Hepatocyte (in vitro differentiated cells): ENCODE measurements around the gene SLC10A2. TPM values are rescaled to one million over a fixed set of nuclear protein-coding genes. Genes with fewer than 3 reads are reported as not detected.

Experiments used
- DNase-seq: peaks from one replicate; pipeline ENCODE4 v3.0.0-alpha.2; 2016; ENCODE audit warnings: low spot score
- H2AFZ ChIP-seq: fragments of 200-600 bp; sonication (generic); 2 replicates; pipeline ENCODE4 v1.6.0; 2016; ENCODE audit warnings: antibody characterized with exemption, mild to moderate bottlenecking
- H3K27ac ChIP-seq: fragments of 200-600 bp; sonication (generic); 2 replicates; pipeline ENCODE4 v1.5.1; 2016; ENCODE audit warnings: mild to moderate bottlenecking
- H3K27me3 ChIP-seq: fragments of 200-600 bp; sonication (generic); 2 replicates; pipeline ENCODE4 v1.6.1; 2016
- H3K36me3 ChIP-seq: fragments of 200-600 bp; sonication (generic); replicated peaks from 2 replicates; pipeline ENCODE4 v1.5.1; 2016; ENCODE audit warnings: low read depth; ENCODE audit not compliant: insufficient read depth
- H3K4me1 ChIP-seq: fragments of 200-600 bp; sonication (generic); 2 replicates; pipeline ENCODE4 v1.5.1; 2016; ENCODE audit warnings: mild to moderate bottlenecking, moderate library complexity; ENCODE audit not compliant: insufficient read depth
- H3K4me2 ChIP-seq: fragments of 200-600 bp; sonication (generic); 2 replicates; pipeline ENCODE4 v1.6.0; 2016
- H3K4me3 ChIP-seq: fragments of 200-600 bp; sonication (generic); 2 replicates; pipeline ENCODE4 v1.5.1; 2016; ENCODE audit warnings: mild to moderate bottlenecking
- H3K79me2 ChIP-seq: fragments of 200-600 bp; sonication (generic); 2 replicates; pipeline ENCODE4 v1.6.0; 2017; ENCODE audit warnings: mild to moderate bottlenecking
- H3K9me2 ChIP-seq: fragments of 200-600 bp; sonication (generic); replicated peaks from 2 replicates; pipeline ENCODE4 v1.6.0; 2017; ENCODE audit warnings: mild to moderate bottlenecking; ENCODE audit not compliant: insufficient read depth
- H3K9me3 ChIP-seq: fragments of 200-600 bp; sonication (generic); 2 replicates; pipeline ENCODE4 v1.5.1; 2016; ENCODE audit warnings: low read depth, mild to moderate bottlenecking
- H4K20me1 ChIP-seq: fragments of 200-600 bp; sonication (generic); 2 replicates; pipeline ENCODE4 v1.6.0; 2016; ENCODE audit warnings: mild to moderate bottlenecking; ENCODE audit not compliant: insufficient read depth, poor library complexity, severe bottlenecking
- CTCF ChIP-seq: fragments of 200-600 bp; sonication (generic); IDR thresholded peaks from 2 replicates; pipeline ENCODE4 v1.5.1; 2016; ENCODE audit warnings: antibody characterized with exemption, mild to moderate bottlenecking; ENCODE audit not compliant: poor library complexity
- EZH2 ChIP-seq: fragments of 200-600 bp; sonication (generic); IDR thresholded peaks from 2 replicates; pipeline ENCODE4 v1.6.1; 2016; ENCODE audit warnings: antibody characterized with exemption, mild to moderate bottlenecking, borderline replicate concordance
- EZH2phosphoT487 ChIP-seq: fragments of 200-600 bp; sonication (generic); IDR thresholded peaks from one replicate; pipeline ENCODE4 v1.6.1; 2018; ENCODE audit warnings: antibody characterized with exemption, mild to moderate bottlenecking, low read depth, moderate library complexity; ENCODE audit not compliant: unreplicated experiment, severe bottlenecking
- WGBS: methylation state at CpG from one replicate; pipeline ENCODE4 v1.1.6; 2016; ENCODE audit warnings: low lambda C conversion rate; ENCODE audit errors: missing lambda C conversion rate; 5-methylcytosine and 5-hydroxymethylcytosine counted together
- polyA plus RNA-seq: library from polyadenylated mRNA; unstranded; fragments of >200 nt; fragmentation: Nextera tagmentation; extraction: Ambion mirVana; gene quantifications from 2 replicates; pipeline ENCODE4 v1.2.1, GENCODE V29; 2016
- total RNA-seq: library from RNA; depleted of rRNA; stranded (reverse); fragments of >200 nt; gene quantifications from 2 replicates; pipeline ENCODE4 v1.2.3, GENCODE V29; 2014

Gene SLC10A2
- total and polyA plus RNA-seq, 2 experiments from 2014 or later: 0.63 to 1.8 TPM

- H2AFZ ChIP-seq: no peak overlapping the region
- no peaks in the 10 kb centered on the region for H3K9me3 ChIP-seq
- no peaks in the 10 kb centered on the region for H3K36me3 ChIP-seq
- H3K79me2 ChIP-seq: no peaks in the 10 kb centered on the region
- H3K4me3 ChIP-seq: no peak overlapping the region
- H3K9me2 ChIP-seq: no peaks in the 10 kb centered on the region
- H3K27me3 ChIP-seq: no peaks in the 10 kb centered on the region
- TF ChIP-seq CTCF (peak; percentile 21), EZH2phosphoT487 (no peak)
- H3K27ac ChIP-seq: no peak overlapping the region
- WGBS: 71% methylated on average over 7 of the region's 7 CpGs
- H4K20me1 ChIP-seq: no peaks in the 10 kb centered on the region
- peak; percentile 48 for DNase-seq
- peaks cover 7% of the 10 kb centered on the region for H3K4me1 ChIP-seq
- H3K4me2 ChIP-seq: no peak overlapping the region
Observed at GRCh38 chr13:103067751-103068555, 1.7 kb upstream of the SLC10A2 start.

- H3K27ac ChIP-seq: no peak overlapping the region
- no peaks in the 10 kb centered on the region for H3K9me3 ChIP-seq
- no peaks in the 10 kb centered on the region for H3K79me2 ChIP-seq
Observed at GRCh38 chr13:103066781-103067345, 646 bp upstream of the SLC10A2 start.

GRCh38 chr13:103063376-103063775, 2.8 kb downstream of the SLC10A2 start:
- H2AFZ ChIP-seq: no peak overlapping the region
- over 99% methylated on average over 4 of the region's 4 CpGs for WGBS

More at GRCh38 chr13:103066781-103067345, 646 bp upstream of the SLC10A2 start:
- Histone ChIP-seq H3K27me3 (no peaks in the 10 kb centered on the region), H2AFZ (no peak overlapping the region), H3K4me3 (no peak overlapping the region), H3K4me1 (peaks cover 7% of the 10 kb centered on the region), H3K4me2 (no peak overlapping the region), H4K20me1 (no peaks in the 10 kb centered on the region), H3K36me3 (no peaks in the 10 kb centered on the region), H3K9me2 (no peaks in the 10 kb centered on the region)
- no peak for DNase-seq
- WGBS: 63% methylated on average over 3 of the region's 3 CpGs
- TF ChIP-seq EZH2phosphoT487 (no peak), CTCF (no peak), EZH2 (no peak)

More at GRCh38 chr13:103063376-103063775, 2.8 kb downstream of the SLC10A2 start:
- TF ChIP-seq CTCF (no peak), EZH2 (no peak), EZH2phosphoT487 (no peak)
- no peak for DNase-seq
- Histone ChIP-seq H3K27ac (no peak overlapping the region), H3K4me1 (peaks cover 7% of the 10 kb centered on the region), H3K4me3 (no peak overlapping the region), H3K4me2 (no peak overlapping the region), H3K36me3 (no peaks in the 10 kb centered on the region), H3K9me2 (no peaks in the 10 kb centered on the region), H3K79me2 (no peaks in the 10 kb centered on the region), H3K9me3 (no peaks in the 10 kb centered on the region), H4K20me1 (no peaks in the 10 kb centered on the region), H3K27me3 (no peaks in the 10 kb centered on the region)
